K562 (cell line): ENCODE data around the gene KCNB1. TPM values are rescaled to one million over a fixed set of nuclear protein-coding genes. Genes with fewer than 3 reads are reported as not detected.
A peak's percentile ranks its signal among the peaks of the same experiment; 100 is the strongest.

Experiments used
- CBFA2T2 ChIP-seq: fragments of 450-650 bp; conservative IDR thresholded peaks from 2 replicates; pipeline ENCODE4 v1.6.1; 2017; ENCODE audit warnings: mild to moderate bottlenecking
- CBX3 ChIP-seq, 2 experiments: IDR thresholded peaks; 1 replicate in 1 of 2; 2 replicates in 1 of 2; pipeline ENCODE4 v1.6.1; 2012; ENCODE audit warnings: inconsistent platforms in 2 of 2, low read length in 2 of 2, borderline replicate concordance in 1 of 2, control low read depth in 1 of 2
- FOS ChIP-seq: IDR thresholded peaks from 3 replicates; pipeline ENCODE4 v1.6.1; 2011; ENCODE audit not compliant: insufficient read length; ENCODE audit errors: extremely low read depth
- KLF16 ChIP-seq: IDR thresholded peaks from 2 replicates; pipeline ENCODE4 v1.6.1; 2016; ENCODE audit warnings: antibody characterized with exemption
- LCOR ChIP-seq: sonication (generic); formaldehyde crosslinking; IDR thresholded peaks from 2 replicates; pipeline ENCODE4 v1.8.0; 2022; ENCODE audit warnings: mild to moderate bottlenecking, missing genetic modification reagents
- MGA ChIP-seq: fragments of 450-650 bp; IDR thresholded peaks from 2 replicates; pipeline ENCODE4 v1.6.1; 2016; ENCODE audit warnings: mild to moderate bottlenecking, moderate library complexity
- MYC ChIP-seq, 2 experiments: fragments of 250-450 bp in 1 of 2; sonication (Bioruptor Pico) in 1 of 2; IDR thresholded peaks; 2 replicates each; pipeline versions ENCODE4 v1.5.1 to v1.6.1; 2012 to 2021; ENCODE audit warnings: low read depth in 2 of 2, borderline replicate concordance in 1 of 2, improper control_type of control experiment in 1 of 2, low read length in 1 of 2, mild to moderate bottlenecking in 1 of 2, moderate library complexity in 1 of 2
- NFYB ChIP-seq: IDR thresholded peaks from 2 replicates; pipeline ENCODE4 v1.6.1; 2011; ENCODE audit warnings: mild to moderate bottlenecking, moderate library complexity; ENCODE audit not compliant: insufficient read length; ENCODE audit errors: extremely low read depth
- NONO ChIP-seq, 2 experiments: fragments of 200-400 bp in 1 of 2; fragments of 450-650 bp in 1 of 2; formaldehyde crosslinking in 1 of 2; IDR thresholded peaks; 2 replicates each; pipeline ENCODE4 v1.6.1; 2017; ENCODE audit warnings: low read depth in 2 of 2, mild to moderate bottlenecking in 2 of 2, moderate library complexity in 2 of 2, low read length in 1 of 2
- PHTF2 ChIP-seq: fragments of 250-450 bp; sonication (Bioruptor Pico); IDR thresholded peaks from 2 replicates; pipeline ENCODE4 v1.5.0; 2021; ENCODE audit warnings: mild to moderate bottlenecking
- USF1 ChIP-seq: sonication (generic); formaldehyde crosslinking; IDR thresholded peaks from 2 replicates; pipeline ENCODE4 v1.9.0; 2022; ENCODE audit warnings: mild to moderate bottlenecking, missing genetic modification reagents
- polyA plus RNA-seq, 8 experiments: library from polyadenylated mRNA; depleted of rRNA in 4 of 8; stranded (reverse) in 5 of 8; unstranded in 3 of 8; fragments of >200 nt; fragmentation: Nextera tagmentation in 2 of 8; fragmentation: Illumina TruSeq in 1 of 8; extraction: Ambion mirVana in 2 of 8; extraction: Trizol in 1 of 8; gene quantifications; 2 replicates each; pipeline versions ENCODE4 v1.2.1 to v1.2.3, GENCODE V29; 2011 to 2014; ENCODE audit warnings: inconsistent platforms in 1 of 8, missing spikeins in 1 of 8
- total RNA-seq, 7 experiments: library from RNA; depleted of rRNA in 6 of 7; stranded (reverse); fragments of >200 nt in 6 of 7; fragmentation: Illumina TruSeq in 2 of 7; extraction: Trizol in 2 of 7; gene quantifications; 2 replicates each; pipeline versions ENCODE4 v1.2.1 to v1.2.3, GENCODE V29; 2011 to 2021; ENCODE audit warnings: low replicate concordance in 1 of 7
- TF ChIP-seq, protein P1 (sequence below): sonication (generic); formaldehyde crosslinking; IDR thresholded peaks from 2 replicates; pipeline ENCODE4 v1.5.0; 2020; ENCODE audit warnings: missing genetic modification reagents

The KCNB1 gene
- total and polyA plus RNA-seq, 9 of the 15 experiments (the other 6 are each of a cell fraction or from before 2014, with no cell fraction given) = 0.01 to 0.06 TPM; not detected in 7

GRCh38 chr20:49448917-49449316 lies 33.6 kb downstream of the KCNB1 start (continued):
- TF ChIP-seq NFYB (peak; percentile 81), MGA (peak; percentile 86), LCOR (CRISPR knock-in tag) (0 out of 2 replicates have a peak, but pooled peaks have one; percentile 33), NONO (IDR thresholded peaks at IDR 0.05; ENCODE audit: low read depth in 2 of 2, low read length in 1 of 2) (no peak), CBX3 (IDR thresholded peaks at IDR 0.05; ENCODE audit: borderline replicate concordance in 1 of 2, low read length in 2 of 2) (peak in 1 of 2 experiments; percentile 51; a peak in 1 of 3 replicates), MYC (IDR thresholded peaks at IDR 0.05; ENCODE audit: low read depth, low read length) (peak; percentile 72), MYC (CRISPR knock-in tag; IDR thresholded peaks at IDR 0.05; ENCODE audit: borderline replicate concordance, low read depth) (no peak), CBFA2T2 (peak; percentile 42; the same call in 1 of the 2 replicates), PHTF2 (CRISPR knock-in tag) (no peak), FOS (peak; percentile 73), KLF16 (no peak), USF1 (CRISPR knock-in tag) (peak; percentile 95)
- TF ChIP-seq, protein P1, sequence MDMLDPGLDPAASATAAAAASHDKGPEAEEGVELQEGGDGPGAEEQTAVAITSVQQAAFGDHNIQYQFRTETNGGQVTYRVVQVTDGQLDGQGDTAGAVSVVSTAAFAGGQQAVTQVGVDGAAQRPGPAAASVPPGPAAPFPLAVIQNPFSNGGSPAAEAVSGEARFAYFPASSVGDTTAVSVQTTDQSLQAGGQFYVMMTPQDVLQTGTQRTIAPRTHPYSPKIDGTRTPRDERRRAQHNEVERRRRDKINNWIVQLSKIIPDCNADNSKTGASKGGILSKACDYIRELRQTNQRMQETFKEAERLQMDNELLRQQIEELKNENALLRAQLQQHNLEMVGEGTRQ (CRISPR knock-in tag) = peak; percentile 96
- TF ChIP-seq, all 486 proteins: peak for 15
